Omental fat pad (tissue), 4 donors: ENCODE measurements around the gene DNAH6. TPM values are rescaled to one million over a fixed set of nuclear protein-coding genes. Genes with fewer than 3 reads are reported as not detected.
A peak's percentile ranks its signal among the peaks of the same experiment; 100 is the strongest.

Source experiments
- ATAC-seq: fragments of 150-250 bp; one replicate; pipeline ENCODE4 v1.9.1; 2016; ENCODE audit warnings: mild to moderate bottlenecking, moderate library complexity; ENCODE audit not compliant: low FRiP score
- DNase-seq: peaks from one replicate; pipeline ENCODE4 v3.0.0-alpha.2; 2019; ENCODE audit warnings: low spot score
- total RNA-seq, 4 donors: library from RNA; depleted of rRNA; stranded (reverse); fragments of >200 nt; gene quantifications; one replicate each; pipeline ENCODE4 v1.1.0, GENCODE V29; 2016
- TF ChIP-seq, protein P1 (sequence below), 3 donors: fragments of 450-650 bp; IDR thresholded peaks; one replicate each; pipeline ENCODE4 v1.5.1; 2016 to 2017; ENCODE audit warnings: antibody characterized with exemption in 3 of 3, mild to moderate bottlenecking in 3 of 3, moderate library complexity in 2 of 3

The DNAH6 gene
- total RNA-seq, 4 donors from 2014 or later, result 0.16 to 1.6 (median 1.2) TPM

DNA sequence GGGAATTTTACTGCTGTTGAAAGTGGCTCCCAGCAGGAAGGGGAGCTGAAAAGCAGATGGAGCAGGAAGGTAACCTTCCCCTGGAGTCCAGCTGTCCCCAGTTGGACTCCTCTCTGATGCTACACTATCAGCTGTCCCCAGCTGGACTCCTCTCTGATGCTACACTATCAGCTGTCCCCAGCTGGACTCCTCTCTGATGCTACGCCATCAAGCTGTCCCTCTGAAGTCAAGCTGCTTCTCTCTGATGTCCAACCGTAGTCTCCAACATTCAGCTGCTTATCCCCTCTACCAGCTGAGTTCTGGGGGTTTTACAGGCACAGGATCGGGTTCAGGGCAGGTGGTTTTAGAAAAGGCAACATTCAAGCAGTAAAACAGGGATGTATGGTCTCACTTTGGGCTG lies 37.4 kb upstream of the DNAH6 start:
- DNase-seq, result no peak
- TF ChIP-seq, protein P1, sequence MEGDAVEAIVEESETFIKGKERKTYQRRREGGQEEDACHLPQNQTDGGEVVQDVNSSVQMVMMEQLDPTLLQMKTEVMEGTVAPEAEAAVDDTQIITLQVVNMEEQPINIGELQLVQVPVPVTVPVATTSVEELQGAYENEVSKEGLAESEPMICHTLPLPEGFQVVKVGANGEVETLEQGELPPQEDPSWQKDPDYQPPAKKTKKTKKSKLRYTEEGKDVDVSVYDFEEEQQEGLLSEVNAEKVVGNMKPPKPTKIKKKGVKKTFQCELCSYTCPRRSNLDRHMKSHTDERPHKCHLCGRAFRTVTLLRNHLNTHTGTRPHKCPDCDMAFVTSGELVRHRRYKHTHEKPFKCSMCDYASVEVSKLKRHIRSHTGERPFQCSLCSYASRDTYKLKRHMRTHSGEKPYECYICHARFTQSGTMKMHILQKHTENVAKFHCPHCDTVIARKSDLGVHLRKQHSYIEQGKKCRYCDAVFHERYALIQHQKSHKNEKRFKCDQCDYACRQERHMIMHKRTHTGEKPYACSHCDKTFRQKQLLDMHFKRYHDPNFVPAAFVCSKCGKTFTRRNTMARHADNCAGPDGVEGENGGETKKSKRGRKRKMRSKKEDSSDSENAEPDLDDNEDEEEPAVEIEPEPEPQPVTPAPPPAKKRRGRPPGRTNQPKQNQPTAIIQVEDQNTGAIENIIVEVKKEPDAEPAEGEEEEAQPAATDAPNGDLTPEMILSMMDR (IDR thresholded peaks at IDR 0.05), result no peak
- no peak for ATAC-seq

DNA sequence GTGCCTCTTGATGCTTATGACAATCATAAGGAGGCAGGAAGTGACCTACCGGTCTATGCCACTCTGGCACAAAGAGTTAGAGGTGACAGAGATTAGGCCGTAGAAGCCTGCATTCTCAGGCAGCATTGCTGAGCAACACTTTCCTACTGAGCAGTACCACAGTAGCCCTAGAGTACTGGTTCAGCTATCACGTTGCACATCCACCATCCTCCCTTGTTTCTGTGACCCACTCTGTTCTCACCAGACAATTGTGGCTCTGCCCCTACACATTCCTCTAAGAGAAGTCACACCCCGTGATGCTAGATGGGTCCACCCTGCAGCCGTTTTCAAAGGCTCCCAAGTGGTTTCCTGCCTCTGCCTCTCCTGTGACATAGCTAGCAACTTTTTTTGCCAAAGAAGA lies 34.6 kb upstream of the DNAH6 start:
- ATAC-seq (no peak), DNase-seq (no peak)
- TF ChIP-seq, protein P1 (IDR thresholded peaks at IDR 0.05), result no peak

DNA sequence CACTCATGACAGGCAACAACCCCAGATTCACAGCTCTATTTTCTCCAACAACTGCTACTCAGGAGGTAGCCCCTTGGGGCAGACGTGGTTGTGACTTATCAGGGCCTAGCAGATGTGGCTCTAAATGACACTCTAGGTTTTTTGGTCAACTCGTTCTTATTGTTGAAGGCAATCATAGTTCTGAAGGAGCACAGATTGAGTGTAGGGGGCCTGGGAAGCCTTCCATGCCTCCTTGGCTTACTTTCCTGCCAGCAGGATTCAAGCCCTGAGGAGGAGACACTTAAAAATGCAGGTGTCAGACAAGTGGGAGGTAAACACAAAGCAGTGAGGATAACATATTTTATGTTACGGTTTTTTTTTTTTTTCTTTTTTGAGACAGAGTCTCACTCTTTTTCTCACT lies 33.7 kb upstream of the DNAH6 start:
- ATAC-seq (no peak), DNase-seq (no peak)
- TF ChIP-seq, protein P1 (IDR thresholded peaks at IDR 0.05), result no peak

DNA sequence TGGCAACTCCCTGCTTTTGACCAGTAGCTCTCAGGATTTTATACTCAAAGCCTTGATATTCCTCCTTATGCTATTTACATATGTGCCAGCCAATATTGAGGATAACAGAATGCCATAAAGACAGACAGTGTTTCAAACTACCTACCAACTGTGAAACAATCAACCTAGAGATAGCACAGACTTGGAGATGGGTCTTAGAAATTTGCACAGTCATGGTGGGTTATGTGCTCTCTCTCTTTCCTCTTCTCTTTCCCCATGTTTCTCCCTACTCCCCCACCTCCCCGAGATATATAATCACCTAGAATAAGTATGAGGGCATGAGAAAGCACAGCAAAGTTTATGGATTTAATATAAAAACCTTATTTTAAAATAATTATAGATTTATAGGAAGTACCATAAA lies 33.0 kb upstream of the DNAH6 start:
- TF ChIP-seq, protein P1 (IDR thresholded peaks at IDR 0.05), result no peak
- ATAC-seq, result no peak
- DNase-seq, result no peak

DNA sequence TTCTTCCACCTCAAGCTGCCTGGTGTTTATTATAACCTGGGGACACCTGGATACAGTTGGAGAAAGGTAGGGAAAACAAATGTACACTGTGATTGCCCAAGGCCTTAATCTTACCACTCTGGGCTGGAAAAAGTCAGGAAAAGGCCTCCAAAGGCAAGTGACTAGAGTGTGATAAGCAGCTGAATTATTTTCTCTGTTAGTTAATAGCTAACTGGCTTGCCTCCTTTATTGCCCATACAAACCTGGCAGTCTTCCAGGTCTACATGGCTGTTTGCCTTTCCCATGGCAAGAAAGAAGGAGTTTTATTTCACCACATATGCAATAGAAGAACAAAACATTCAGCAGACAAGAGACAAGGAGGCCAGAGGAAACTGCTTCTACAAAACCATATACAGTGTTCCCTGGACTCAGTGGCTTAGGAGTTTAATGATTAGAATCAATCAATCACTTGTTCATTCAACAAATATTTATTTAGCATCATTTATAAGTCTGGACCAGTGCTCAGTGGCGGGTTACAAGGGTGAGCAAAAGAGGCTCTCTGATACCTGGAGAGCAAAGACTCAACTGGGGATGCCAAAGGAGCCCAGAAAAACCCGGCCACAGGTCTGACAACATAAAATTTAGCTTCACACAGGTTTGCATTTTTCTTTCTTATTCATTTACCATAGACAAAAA lies 29.7 kb upstream of the DNAH6 start:
- ATAC-seq, result peak; percentile 14
- TF ChIP-seq, protein P1 (IDR thresholded peaks at IDR 0.05), result no peak
- DNase-seq, result no peak

DNA sequence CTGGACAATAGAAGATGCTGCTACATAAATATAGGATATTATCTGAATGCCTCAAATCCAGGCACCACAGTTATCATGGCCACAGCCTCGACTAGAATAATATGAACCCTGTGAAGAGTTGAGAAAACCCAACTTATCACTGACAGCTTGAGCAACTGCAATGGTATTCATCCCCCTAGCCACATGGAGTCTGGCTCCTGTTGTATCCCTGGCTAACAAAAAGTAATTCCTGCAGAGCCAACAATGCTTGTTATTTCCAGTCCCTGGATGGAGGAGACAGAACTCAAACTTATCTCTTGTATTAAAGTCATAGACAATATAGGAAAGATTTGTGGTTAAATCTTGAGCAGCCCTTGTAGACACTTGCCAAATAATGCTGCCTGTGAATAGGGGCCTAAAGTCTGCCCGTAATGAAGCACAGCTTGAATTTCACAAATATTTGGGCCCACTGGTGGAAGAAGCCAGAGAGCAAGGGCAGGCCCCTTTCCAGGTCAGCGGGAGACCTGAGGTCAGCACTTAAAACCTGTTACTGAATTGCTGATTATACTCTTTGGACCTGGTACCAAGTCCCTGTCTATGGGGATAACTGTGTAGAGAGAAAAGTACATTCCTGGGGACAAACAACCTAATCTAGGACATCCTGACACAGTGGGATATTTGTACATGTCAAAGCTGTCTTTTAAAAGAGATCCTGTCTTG lies 28.9 kb upstream of the DNAH6 start:
- ATAC-seq (no peak), DNase-seq (no peak)
- TF ChIP-seq, protein P1 (IDR thresholded peaks at IDR 0.05), result no peak

DNA sequence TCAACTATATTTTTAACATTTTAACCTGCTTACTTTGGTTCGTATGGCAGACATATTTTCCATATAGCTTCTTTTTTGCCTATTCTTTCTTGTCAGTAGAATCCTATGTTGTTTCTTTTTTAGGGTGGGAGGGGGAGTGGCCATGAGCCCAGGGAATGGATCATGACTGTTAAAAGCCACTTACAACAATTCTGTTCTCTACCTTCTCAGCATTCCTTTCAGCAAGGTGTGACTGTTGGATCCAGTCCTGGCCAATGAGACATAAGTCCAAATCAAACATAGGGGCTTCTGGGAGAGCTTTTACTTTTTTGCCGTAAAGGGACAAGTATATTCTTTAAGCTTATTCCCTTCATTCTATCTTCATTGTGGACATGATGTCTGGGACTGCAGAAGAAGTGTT lies 25.0 kb upstream of the DNAH6 start:
- TF ChIP-seq, protein P1 (IDR thresholded peaks at IDR 0.05), result no peak
- DNase-seq (no peak), ATAC-seq (no peak)
